WTC11 (cell line): Measurements from ENCODE around the gene PI4KA. TPM values are rescaled to one million over a fixed set of nuclear protein-coding genes. Genes with fewer than 3 reads are reported as not detected.

Experiments used
- ATAC-seq: fragments of 200-7000 bp; cut with Tn5 transposase; 2 replicates; pipeline ENCODE4 v1.10.0; 2021; ENCODE audit warnings: mild to moderate bottlenecking, moderate library complexity
- CTCF ChIA-PET: fragments of 300-600 bp; sonication (Branson Sonifier 250); formaldehyde crosslinking; loops from one replicate; lab custom pipeline; 2021; ENCODE audit warnings: antibody characterized with exemption; lab: Charles Lee
- POLR2A ChIA-PET: fragments of 350-600 bp; sonication (Branson Sonifier 250); formaldehyde crosslinking; loops from one replicate; lab custom pipeline; 2021; ENCODE audit warnings: antibody characterized with exemption; lab: Charles Lee
- DNase-seq: peaks from one replicate; pipeline ENCODE4 v3.0.0; 2021; ENCODE audit warnings: low spot score
- H3K27ac Mint-ChIP-seq: 2 replicates; pipeline ENCODE4 v1.8.0; 2021; ENCODE audit warnings: mixed read lengths
- H3K27me3 Mint-ChIP-seq: 2 replicates; pipeline ENCODE4 v1.8.0; 2021; ENCODE audit warnings: low read depth, mild to moderate bottlenecking, moderate library complexity, mixed read lengths
- H3K36me3 Mint-ChIP-seq: 2 replicates; pipeline ENCODE4 v1.8.0; 2021; ENCODE audit warnings: mixed read lengths
- H3K4me1 Mint-ChIP-seq: 2 replicates; pipeline ENCODE4 v1.8.0; 2022; ENCODE audit warnings: mixed read lengths
- H3K4me3 Mint-ChIP-seq: 2 replicates; pipeline ENCODE4 v1.8.0; 2021; ENCODE audit warnings: mild to moderate bottlenecking, moderate library complexity, mixed read lengths
- H3K9me3 Mint-ChIP-seq: 2 replicates; pipeline ENCODE4 v1.8.0; 2021; ENCODE audit warnings: mixed read lengths
- ATF2 ChIP-seq: sonication (generic); formaldehyde crosslinking; IDR thresholded peaks from 2 replicates; pipeline ENCODE4 v1.8.1; 2022; ENCODE audit warnings: low read depth, missing genetic modification reagents, borderline replicate concordance
- CTCF ChIP-seq: fragments of 200-600 bp; IDR thresholded peaks from 2 replicates; pipeline ENCODE4 v1.8.0; 2022; ENCODE audit warnings: antibody characterized with exemption
- ERG ChIP-seq: fragments of 250-450 bp; sonication (Bioruptor Pico); IDR thresholded peaks from 2 replicates; pipeline ENCODE4 v1.8.0; 2021; ENCODE audit warnings: mild to moderate bottlenecking
- NR1H2 ChIP-seq: sonication (generic); formaldehyde crosslinking; IDR thresholded peaks from 2 replicates; pipeline ENCODE4 v1.9.0; 2021; ENCODE audit warnings: mild to moderate bottlenecking, moderate library complexity, missing genetic modification reagents
- PREB ChIP-seq: sonication (generic); formaldehyde crosslinking; IDR thresholded peaks from 2 replicates; pipeline ENCODE4 v1.8.1; 2022; ENCODE audit warnings: mild to moderate bottlenecking, missing genetic modification reagents, moderate library complexity, borderline replicate concordance
- SOX15 ChIP-seq: fragments of 250-450 bp; sonication (Bioruptor Pico); IDR thresholded peaks from 2 replicates; pipeline ENCODE4 v1.9.0; 2021; ENCODE audit warnings: mild to moderate bottlenecking
- TEAD4 ChIP-seq: sonication (generic); formaldehyde crosslinking; IDR thresholded peaks from 2 replicates; pipeline ENCODE4 v1.8.0; 2022; ENCODE audit warnings: mild to moderate bottlenecking, missing genetic modification reagents
- USF2 ChIP-seq: sonication (generic); formaldehyde crosslinking; IDR thresholded peaks from 2 replicates; pipeline ENCODE4 v1.8.1; 2023; ENCODE audit warnings: mild to moderate bottlenecking, missing genetic modification reagents, moderate library complexity
- ZNF138 ChIP-seq: sonication (generic); formaldehyde crosslinking; conservative IDR thresholded peaks from 2 replicates; pipeline ENCODE4 v1.8.1; 2022; ENCODE audit warnings: mild to moderate bottlenecking, moderate library complexity, missing genetic modification reagents
- ZNF532 ChIP-seq: fragments of 250-450 bp; sonication (Bioruptor Pico); IDR thresholded peaks from 2 replicates; pipeline ENCODE4 v1.9.0; 2021; ENCODE audit warnings: mild to moderate bottlenecking, borderline replicate concordance
- ZNF671 ChIP-seq: fragments of 250-450 bp; sonication (Bioruptor Pico); IDR thresholded peaks from 2 replicates; pipeline ENCODE4 v1.8.0; 2021; ENCODE audit warnings: mild to moderate bottlenecking
- total RNA-seq: library from RNA; stranded (reverse); gene quantifications from 3 replicates; pipeline ENCODE4 v1.2.3, GENCODE V29; 2021

PI4KA gene
- total RNA-seq, 1 experiment from 2014 or later = 45.5 TPM

GRCh38 chr22:20761536-20761935, 97.1 kb downstream of the PI4KA start (continued):
- TF ChIP-seq CTCF (no peak), NR1H2 (CRISPR knock-in tag) (no peak), TEAD4 (no peak), ZNF532 (CRISPR knock-in tag) (no peak), ATF2 (CRISPR knock-in tag) (no peak), ERG (CRISPR knock-in tag) (no peak)
- TF ChIP-seq, all 79 proteins: peak for 0

- no peak for TF ChIP-seq USF2 (CRISPR knock-in tag)
- Mint-ChIP-seq H3K36me3 (peaks cover 16% of the 10 kb centered on the region), H3K27me3 (no peaks in the 10 kb centered on the region), H3K27ac (no peak overlapping the region), H3K4me3 (no peak overlapping the region), H3K4me1 (no peaks in the 10 kb centered on the region), H3K9me3 (no peaks in the 10 kb centered on the region)
- DNase-seq (no peak), ATAC-seq (no peak)
- POLR2A ChIA-PET = no interaction called here
- CTCF ChIA-PET = interaction anchor here (1.6 to 3.7 kb wide), 3 partner anchors 12 to 24 kb away, joined by 6 to 34 read pairs (median 6); no protein-coding TSS in a partner anchor
Measured at GRCh38 chr22:20760084-20760483, 98.5 kb downstream of the PI4KA start.

- DNase-seq (peak; percentile 30), ATAC-seq (peak; percentile 76)
- no peaks in the 10 kb centered on the region for H3K27me3 Mint-ChIP-seq
- ChIA-PET CTCF (interaction anchor here (0.5 to 3.7 kb wide), 14 partner anchors 9 to 347 kb away, joined by 3 to 34 read pairs (median 5); no protein-coding TSS in a partner anchor), POLR2A (no interaction called here)
- TF ChIP-seq PREB = no peak
- TF ChIP-seq ZNF671 (CRISPR knock-in tag) = no peak
- TF ChIP-seq ZNF138 (CRISPR knock-in tag) = no peak
- TF ChIP-seq SOX15 (CRISPR knock-in tag) = no peak
- H3K4me1 Mint-ChIP-seq = no peaks in the 10 kb centered on the region
- H3K9me3 Mint-ChIP-seq = no peaks in the 10 kb centered on the region
- no peak overlapping the region for H3K4me3 Mint-ChIP-seq
- H3K27ac Mint-ChIP-seq = no peak overlapping the region
- H3K36me3 Mint-ChIP-seq = peaks cover 5% of the 10 kb centered on the region
Measured at GRCh38 chr22:20758688-20759087, 99.9 kb downstream of the PI4KA start.
